ENCODE data around the gene DYNC2LI1.

Gene DYNC2LI1

DNA sequence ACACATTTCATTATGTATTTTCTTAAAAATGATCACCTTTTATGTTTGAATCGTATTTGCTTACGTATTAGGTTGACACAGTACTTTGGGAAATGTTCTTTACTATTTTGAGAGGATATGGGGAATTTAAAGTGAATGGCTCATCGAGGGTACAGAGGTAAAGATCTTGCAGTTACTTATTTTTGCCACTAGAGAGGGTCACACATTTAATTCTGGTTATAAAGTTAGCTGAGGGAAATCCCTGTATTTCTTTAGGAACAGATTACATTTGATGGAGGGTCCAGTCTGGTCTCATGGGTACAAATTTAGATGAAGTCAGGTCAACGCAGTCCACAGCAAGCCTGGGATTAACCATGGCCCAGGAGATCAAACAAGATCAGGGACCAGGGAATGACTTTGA is 24.5 kb downstream of the DYNC2LI1 start:
- no peak overlapping the region for H3K4me2 ChIP-seq (ENCODE audit: insufficient read depth, low read length, poor library complexity, severe bottlenecking)
- H3K4ac ChIP-seq (ENCODE audit: low read length) = no peak overlapping the region
- no peak overlapping the region for H3K18ac ChIP-seq (ENCODE audit: low read length)
- H2BK12ac ChIP-seq (ENCODE audit: low read length) = no peak overlapping the region
- H3K27me3 ChIP-seq (ENCODE audit: control insufficient read depth in 3 of 3, insufficient read depth in 3 of 3, low read depth in 1 of 3, low read length in 3 of 3) = no peaks in the 10 kb centered on the region
- no peaks in the 10 kb centered on the region for H3K79me1 ChIP-seq (ENCODE audit: low read depth, low read length)
- no peaks in the 10 kb centered on the region for H3K9me3 ChIP-seq (replicated peaks in 1 of 2; ENCODE audit: control insufficient read depth in 2 of 2, insufficient read depth in 1 of 2, low read depth in 1 of 2, low read length in 2 of 2)
- H3K27ac ChIP-seq (replicated peaks; ENCODE audit: low read length) = no peak overlapping the region
- WGBS, 2 donors (ENCODE audit: extremely low coverage in 2 of 2, insufficient read length in 2 of 2, insufficient replicate concordance in 1 of 2) = no CpG with 5 or more reads among the region's 4 CpGs
- H3K4me1 ChIP-seq (ENCODE audit: control insufficient read depth in 2 of 2, insufficient read depth in 1 of 2, low read depth in 1 of 2, low read length in 2 of 2) = no peaks in the 10 kb centered on the region
- no peak overlapping the region for H3K14ac ChIP-seq (ENCODE audit: low read length)
- H3K4me3 ChIP-seq (ENCODE audit: low read length in 2 of 2) = no peak overlapping the region
- H2BK120ac ChIP-seq (ENCODE audit: low read depth, low read length) = no peak overlapping the region
- H2BK5ac ChIP-seq (ENCODE audit: low read length) = no peak overlapping the region
- H3K36me3 ChIP-seq (replicated peaks in 1 of 2; ENCODE audit: control insufficient read depth in 2 of 2, insufficient read depth in 2 of 2, low read length in 2 of 2) = peaks cover 0 to 7% of the 10 kb centered on the region in 2 donors
- no peak overlapping the region for H4K8ac ChIP-seq (ENCODE audit: low read depth, low read length)
- H3K23ac ChIP-seq (ENCODE audit: low read depth, low read length, poor library complexity) = no peak overlapping the region
- DNase-seq (ENCODE audit: low spot score) = no peak
- no peak overlapping the region for H4K91ac ChIP-seq (ENCODE audit: low read depth, low read length, poor library complexity)
- H2BK15ac ChIP-seq (ENCODE audit: low read length) = no peak overlapping the region
- no peak overlapping the region for H2AK5ac ChIP-seq (ENCODE audit: low read depth, low read length)
- no peak overlapping the region for H2AFZ ChIP-seq (ENCODE audit: low read length)
- H3K9ac ChIP-seq (ENCODE audit: low read depth, low read length, poor library complexity) = no peak overlapping the region

DNA sequence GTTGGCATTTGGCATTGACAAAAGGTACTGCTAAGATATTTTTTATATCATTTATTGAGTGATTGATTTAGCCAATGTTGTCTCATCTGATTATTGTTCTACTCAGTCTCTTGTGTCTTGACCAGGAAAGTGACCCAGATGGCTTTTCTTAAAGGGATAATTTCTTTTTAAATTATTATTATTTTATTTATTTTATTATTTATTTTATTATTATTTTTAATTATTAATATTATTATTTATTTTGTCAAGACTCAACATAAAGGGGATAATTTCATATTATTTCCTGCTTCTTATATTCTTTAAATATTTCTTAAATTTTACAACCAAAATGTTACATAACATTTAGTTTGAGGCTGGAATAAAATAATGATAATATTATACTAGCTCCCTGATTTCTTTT is 27.1 kb downstream of the DYNC2LI1 start:
- no peak for DNase-seq (ENCODE audit: low spot score)
- H3K4ac ChIP-seq (ENCODE audit: low read length) = no peak overlapping the region
- no peak overlapping the region for H2AK5ac ChIP-seq (ENCODE audit: low read depth, low read length)
- peaks cover 0 to 13% of the 10 kb centered on the region in 2 donors for H3K36me3 ChIP-seq (replicated peaks in 1 of 2; ENCODE audit: control insufficient read depth in 2 of 2, insufficient read depth in 2 of 2, low read length in 2 of 2)
- H3K14ac ChIP-seq (ENCODE audit: low read length) = no peak overlapping the region
- H3K4me2 ChIP-seq (ENCODE audit: insufficient read depth, low read length, poor library complexity, severe bottlenecking) = no peak overlapping the region
- H3K18ac ChIP-seq (ENCODE audit: low read length) = no peak overlapping the region
- H2BK15ac ChIP-seq (ENCODE audit: low read length) = no peak overlapping the region
- no peaks in the 10 kb centered on the region for H3K9me3 ChIP-seq (replicated peaks in 1 of 2; ENCODE audit: control insufficient read depth in 2 of 2, insufficient read depth in 1 of 2, low read depth in 1 of 2, low read length in 2 of 2)
- no peak overlapping the region for H2BK12ac ChIP-seq (ENCODE audit: low read length)
- H4K91ac ChIP-seq (ENCODE audit: low read depth, low read length, poor library complexity) = no peak overlapping the region
- H2BK120ac ChIP-seq (ENCODE audit: low read depth, low read length) = no peak overlapping the region
- H3K79me1 ChIP-seq (ENCODE audit: low read depth, low read length) = no peaks in the 10 kb centered on the region
- H3K9ac ChIP-seq (ENCODE audit: low read depth, low read length, poor library complexity) = no peak overlapping the region
- no peak overlapping the region for H2AFZ ChIP-seq (ENCODE audit: low read length)
- no peak overlapping the region for H3K27ac ChIP-seq (replicated peaks; ENCODE audit: low read length)
- H3K27me3 ChIP-seq (ENCODE audit: control insufficient read depth in 3 of 3, insufficient read depth in 3 of 3, low read depth in 1 of 3, low read length in 3 of 3) = no peaks in the 10 kb centered on the region
- no peak overlapping the region for H2BK5ac ChIP-seq (ENCODE audit: low read length)
- no peak overlapping the region for H3K23ac ChIP-seq (ENCODE audit: low read depth, low read length, poor library complexity)
- no peak overlapping the region for H4K8ac ChIP-seq (ENCODE audit: low read depth, low read length)
- H3K4me3 ChIP-seq (ENCODE audit: low read length in 2 of 2) = no peak overlapping the region
- no peaks in the 10 kb centered on the region for H3K4me1 ChIP-seq (ENCODE audit: control insufficient read depth in 2 of 2, insufficient read depth in 1 of 2, low read depth in 1 of 2, low read length in 2 of 2)

DNA sequence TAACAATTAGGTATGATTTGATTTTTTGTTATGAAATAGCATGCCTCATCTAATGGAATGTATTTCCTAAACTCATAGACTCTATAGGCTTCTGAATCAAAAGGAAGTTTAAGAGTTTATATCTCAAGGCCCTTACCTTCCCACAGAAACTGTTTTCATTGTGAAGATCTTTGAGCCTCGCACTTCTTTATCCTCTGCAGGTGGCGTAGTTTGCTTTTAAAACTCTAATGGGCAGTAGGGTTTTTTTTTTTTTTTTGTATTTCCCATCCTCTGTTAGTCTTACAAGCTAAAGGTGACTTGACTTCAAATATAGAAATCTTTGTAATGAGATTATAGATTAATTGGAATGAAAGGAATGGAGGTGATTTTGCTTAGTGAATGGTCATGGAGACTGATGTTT is 28.3 kb downstream of the DYNC2LI1 start:
- Histone ChIP-seq H2BK12ac (ENCODE audit: low read length) (no peak overlapping the region), H2AK5ac (ENCODE audit: low read depth, low read length) (no peak overlapping the region), H3K9me3 (replicated peaks in 1 of 2; ENCODE audit: control insufficient read depth in 2 of 2, insufficient read depth in 1 of 2, low read depth in 1 of 2, low read length in 2 of 2) (no peaks in the 10 kb centered on the region), H3K4me3 (ENCODE audit: low read length in 2 of 2) (no peak overlapping the region), H4K91ac (ENCODE audit: low read depth, low read length, poor library complexity) (no peak overlapping the region), H3K27ac (replicated peaks; ENCODE audit: low read length) (no peak overlapping the region), H3K27me3 (ENCODE audit: control insufficient read depth in 3 of 3, insufficient read depth in 3 of 3, low read depth in 1 of 3, low read length in 3 of 3) (no peaks in the 10 kb centered on the region), H3K4me1 (ENCODE audit: control insufficient read depth in 2 of 2, insufficient read depth in 1 of 2, low read depth in 1 of 2, low read length in 2 of 2) (no peaks in the 10 kb centered on the region), H3K4me2 (ENCODE audit: insufficient read depth, low read length, poor library complexity, severe bottlenecking) (no peak overlapping the region), H3K79me1 (ENCODE audit: low read depth, low read length) (no peaks in the 10 kb centered on the region), H2AFZ (ENCODE audit: low read length) (no peak overlapping the region), H3K18ac (ENCODE audit: low read length) (no peak overlapping the region), H3K9ac (ENCODE audit: low read depth, low read length, poor library complexity) (no peak overlapping the region), H3K23ac (ENCODE audit: low read depth, low read length, poor library complexity) (no peak overlapping the region), H4K8ac (ENCODE audit: low read depth, low read length) (no peak overlapping the region), H2BK5ac (ENCODE audit: low read length) (no peak overlapping the region), H2BK120ac (ENCODE audit: low read depth, low read length) (no peak overlapping the region), H3K14ac (ENCODE audit: low read length) (no peak overlapping the region), H3K4ac (ENCODE audit: low read length) (no peak overlapping the region), H3K36me3 (replicated peaks in 1 of 2; ENCODE audit: control insufficient read depth in 2 of 2, insufficient read depth in 2 of 2, low read length in 2 of 2) (peaks cover 0 to 13% of the 10 kb centered on the region in 2 donors), H2BK15ac (ENCODE audit: low read length) (no peak overlapping the region)
- DNase-seq (ENCODE audit: low spot score) = no peak
- WGBS, 2 donors (ENCODE audit: extremely low coverage in 2 of 2, insufficient read length in 2 of 2, insufficient replicate concordance in 1 of 2) = no CpG with 5 or more reads among the region's 2 CpGs

DNA sequence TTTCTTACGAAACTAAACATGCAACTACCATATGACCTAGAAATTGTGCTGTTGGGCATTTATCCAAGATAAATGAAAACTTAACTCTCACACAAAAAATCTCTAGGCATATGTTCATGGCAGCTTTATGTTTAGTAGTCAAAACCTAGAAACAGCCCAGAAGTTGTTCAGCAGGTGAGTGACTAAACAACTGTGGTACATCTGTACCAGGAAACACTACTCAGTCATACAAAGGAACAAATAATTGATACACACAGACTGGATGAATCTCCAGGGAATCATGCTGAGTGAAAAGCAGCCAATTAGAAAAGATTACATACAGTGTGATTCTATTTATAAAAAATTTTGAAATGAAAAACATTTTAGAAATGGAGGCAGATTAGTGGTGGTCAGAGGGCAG is 29.3 kb downstream of the DYNC2LI1 start:
- Histone ChIP-seq H3K79me1 (ENCODE audit: low read depth, low read length) (no peaks in the 10 kb centered on the region), H3K9me3 (replicated peaks in 1 of 2; ENCODE audit: control insufficient read depth in 2 of 2, insufficient read depth in 1 of 2, low read depth in 1 of 2, low read length in 2 of 2) (no peaks in the 10 kb centered on the region), H4K8ac (ENCODE audit: low read depth, low read length) (no peak overlapping the region), H2AFZ (ENCODE audit: low read length) (no peak overlapping the region), H3K14ac (ENCODE audit: low read length) (no peak overlapping the region), H3K4ac (ENCODE audit: low read length) (no peak overlapping the region), H3K23ac (ENCODE audit: low read depth, low read length, poor library complexity) (no peak overlapping the region), H2BK12ac (ENCODE audit: low read length) (no peak overlapping the region), H3K4me1 (ENCODE audit: control insufficient read depth in 2 of 2, insufficient read depth in 1 of 2, low read depth in 1 of 2, low read length in 2 of 2) (no peaks in the 10 kb centered on the region), H2BK120ac (ENCODE audit: low read depth, low read length) (no peak overlapping the region), H3K9ac (ENCODE audit: low read depth, low read length, poor library complexity) (no peak overlapping the region), H3K4me2 (ENCODE audit: insufficient read depth, low read length, poor library complexity, severe bottlenecking) (no peak overlapping the region), H3K18ac (ENCODE audit: low read length) (no peak overlapping the region), H4K91ac (ENCODE audit: low read depth, low read length, poor library complexity) (no peak overlapping the region), H3K36me3 (replicated peaks in 1 of 2; ENCODE audit: control insufficient read depth in 2 of 2, insufficient read depth in 2 of 2, low read length in 2 of 2) (peaks cover 0 to 13% of the 10 kb centered on the region in 2 donors), H3K4me3 (ENCODE audit: low read length in 2 of 2) (no peak overlapping the region), H2AK5ac (ENCODE audit: low read depth, low read length) (no peak overlapping the region), H2BK5ac (ENCODE audit: low read length) (no peak overlapping the region), H3K27ac (replicated peaks; ENCODE audit: low read length) (no peak overlapping the region), H2BK15ac (ENCODE audit: low read length) (no peak overlapping the region), H3K27me3 (ENCODE audit: control insufficient read depth in 3 of 3, insufficient read depth in 3 of 3, low read depth in 1 of 3, low read length in 3 of 3) (no peaks in the 10 kb centered on the region)
- no peak for DNase-seq (ENCODE audit: low spot score)
- WGBS, 2 donors (ENCODE audit: extremely low coverage in 2 of 2, insufficient read length in 2 of 2, insufficient replicate concordance in 1 of 2) = no CpG with 5 or more reads among the region's 1 CpG

All from neuronal stem cell (in vitro differentiated cells).